Measurements from ENCODE around the gene KCNA10.

Gene KCNA10

GRCh38 chr1:110477445-110477957, 41.5 kb downstream of the KCNA10 start:
- DNase-seq (ENCODE audit: low read depth): no peak

- no peak for DNase-seq (ENCODE audit: low read depth)
Measured at GRCh38 chr1:110477041-110477440, 41.9 kb downstream of the KCNA10 start.

GRCh38 chr1:110476028-110476765, 42.8 kb downstream of the KCNA10 start:
- DNase-seq (ENCODE audit: low read depth): no peak

GRCh38 chr1:110475362-110476027, 43.5 kb downstream of the KCNA10 start:
- DNase-seq (ENCODE audit: low read depth): no peak

- DNase-seq (ENCODE audit: low read depth): no peak
Measured at GRCh38 chr1:110474444-110474843, 44.5 kb downstream of the KCNA10 start.

- DNase-seq (ENCODE audit: low read depth): no peak
Measured at GRCh38 chr1:110472546-110472945, 46.4 kb downstream of the KCNA10 start.

GRCh38 chr1:110471131-110471530, 47.8 kb downstream of the KCNA10 start:
- no peak for DNase-seq (ENCODE audit: low read depth)
